Measurements from ENCODE around the gene TOGARAM2. TPM values are rescaled to one million over a fixed set of nuclear protein-coding genes. Genes with fewer than 3 reads are reported as not detected.

Gene TOGARAM2
- total RNA-seq, 1 donor from 2014 or later, result not detected

- H3K27ac Mint-ChIP-seq (ENCODE audit: unreplicated experiment), result no peak overlapping the region
- TF ChIP-seq CTCF (IDR thresholded peaks at IDR 0.05; ENCODE audit: partially characterized antibody, unreplicated experiment), result no peak
- no peaks in the 10 kb centered on the region for H3K27me3 Mint-ChIP-seq (ENCODE audit: unreplicated experiment)
- H3K9me3 Mint-ChIP-seq (ENCODE audit: unreplicated experiment), result peaks cover 12% of the 10 kb centered on the region
- H3K4me3 Mint-ChIP-seq (ENCODE audit: unreplicated experiment), result no peak overlapping the region
- H3K4me1 Mint-ChIP-seq (ENCODE audit: low read depth, unreplicated experiment), result no peaks in the 10 kb centered on the region
- H3K36me3 Mint-ChIP-seq (ENCODE audit: unreplicated experiment), result peaks cover 20% of the 10 kb centered on the region
- DNase-seq, result no peak
These were observed 28.3 kb upstream of the TOGARAM2 start for GRCh38 chr2:28952836-28953211.

GRCh38 chr2:28955467-28955866 lies 25.6 kb upstream of the TOGARAM2 start:
- Mint-ChIP-seq H3K9me3 (ENCODE audit: unreplicated experiment) (peaks cover under 1% of the 10 kb centered on the region), H3K27me3 (ENCODE audit: unreplicated experiment) (no peaks in the 10 kb centered on the region), H3K27ac (ENCODE audit: unreplicated experiment) (no peak overlapping the region), H3K36me3 (ENCODE audit: unreplicated experiment) (peaks cover 1% of the 10 kb centered on the region), H3K4me3 (ENCODE audit: unreplicated experiment) (no peak overlapping the region), H3K4me1 (ENCODE audit: low read depth, unreplicated experiment) (peaks cover 2% of the 10 kb centered on the region)
- DNase-seq, result no peak
- TF ChIP-seq CTCF (IDR thresholded peaks at IDR 0.05; ENCODE audit: partially characterized antibody, unreplicated experiment), result no peak

GRCh38 chr2:28956415-28956826 lies 24.7 kb upstream of the TOGARAM2 start:
- no peak overlapping the region for H3K27ac Mint-ChIP-seq (ENCODE audit: unreplicated experiment)
- no peaks in the 10 kb centered on the region for H3K27me3 Mint-ChIP-seq (ENCODE audit: unreplicated experiment)
- H3K4me1 Mint-ChIP-seq (ENCODE audit: low read depth, unreplicated experiment), result peaks cover 2% of the 10 kb centered on the region
- H3K36me3 Mint-ChIP-seq (ENCODE audit: unreplicated experiment), result no peaks in the 10 kb centered on the region
- DNase-seq, result peak; percentile 70
- TF ChIP-seq CTCF (IDR thresholded peaks at IDR 0.05; ENCODE audit: partially characterized antibody, unreplicated experiment), result no peak
- H3K4me3 Mint-ChIP-seq (ENCODE audit: unreplicated experiment), result peak overlapping the region; percentile 67
- no peaks in the 10 kb centered on the region for H3K9me3 Mint-ChIP-seq (ENCODE audit: unreplicated experiment)

- Mint-ChIP-seq H3K27me3 (ENCODE audit: unreplicated experiment) (no peaks in the 10 kb centered on the region), H3K4me1 (ENCODE audit: low read depth, unreplicated experiment) (peaks cover 2% of the 10 kb centered on the region), H3K4me3 (ENCODE audit: unreplicated experiment) (peak overlapping the region; percentile 67), H3K9me3 (ENCODE audit: unreplicated experiment) (no peaks in the 10 kb centered on the region), H3K36me3 (ENCODE audit: unreplicated experiment) (no peaks in the 10 kb centered on the region), H3K27ac (ENCODE audit: unreplicated experiment) (no peak overlapping the region)
- peak; percentile 67 for TF ChIP-seq CTCF (IDR thresholded peaks at IDR 0.05; ENCODE audit: partially characterized antibody, unreplicated experiment)
- peak; percentile 56 for DNase-seq
These were observed 24.2 kb upstream of the TOGARAM2 start for GRCh38 chr2:28956890-28957289.

- peak; percentile 75 for TF ChIP-seq CTCF (IDR thresholded peaks at IDR 0.05; ENCODE audit: partially characterized antibody, unreplicated experiment)
These were observed 22.4 kb upstream of the TOGARAM2 start for GRCh38 chr2:28958689-28959088.

More at GRCh38 chr2:28958689-28959088, 22.4 kb upstream of the TOGARAM2 start:
- no peak overlapping the region for H3K4me3 Mint-ChIP-seq (ENCODE audit: unreplicated experiment)
- no peaks in the 10 kb centered on the region for H3K36me3 Mint-ChIP-seq (ENCODE audit: unreplicated experiment)
- no peaks in the 10 kb centered on the region for H3K9me3 Mint-ChIP-seq (ENCODE audit: unreplicated experiment)
- DNase-seq, result peak; percentile 69
- no peak overlapping the region for H3K27ac Mint-ChIP-seq (ENCODE audit: unreplicated experiment)
- H3K4me1 Mint-ChIP-seq (ENCODE audit: low read depth, unreplicated experiment), result peaks cover 2% of the 10 kb centered on the region
- peaks cover 2% of the 10 kb centered on the region for H3K27me3 Mint-ChIP-seq (ENCODE audit: unreplicated experiment)

All from glutamatergic neuron (in vitro differentiated cells).